Dermis lymphatic vessel endothelial cell (primary cell): Measurements from ENCODE around the gene RPUSD1. TPM values are rescaled to one million over a fixed set of nuclear protein-coding genes. Genes with fewer than 3 reads are reported as not detected.

Experiments
- total RNA-seq: library from RNA; depleted of rRNA; stranded (reverse); fragments of >200 nt; gene quantifications from 2 replicates; pipeline ENCODE4 v1.2.1, GENCODE V29; 2014

The RPUSD1 gene, protein sequence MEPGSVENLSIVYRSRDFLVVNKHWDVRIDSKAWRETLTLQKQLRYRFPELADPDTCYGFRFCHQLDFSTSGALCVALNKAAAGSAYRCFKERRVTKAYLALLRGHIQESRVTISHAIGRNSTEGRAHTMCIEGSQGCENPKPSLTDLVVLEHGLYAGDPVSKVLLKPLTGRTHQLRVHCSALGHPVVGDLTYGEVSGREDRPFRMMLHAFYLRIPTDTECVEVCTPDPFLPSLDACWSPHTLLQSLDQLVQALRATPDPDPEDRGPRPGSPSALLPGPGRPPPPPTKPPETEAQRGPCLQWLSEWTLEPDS
- total RNA-seq = 19.3 and 19.5 TPM in 2 replicates

DNA sequence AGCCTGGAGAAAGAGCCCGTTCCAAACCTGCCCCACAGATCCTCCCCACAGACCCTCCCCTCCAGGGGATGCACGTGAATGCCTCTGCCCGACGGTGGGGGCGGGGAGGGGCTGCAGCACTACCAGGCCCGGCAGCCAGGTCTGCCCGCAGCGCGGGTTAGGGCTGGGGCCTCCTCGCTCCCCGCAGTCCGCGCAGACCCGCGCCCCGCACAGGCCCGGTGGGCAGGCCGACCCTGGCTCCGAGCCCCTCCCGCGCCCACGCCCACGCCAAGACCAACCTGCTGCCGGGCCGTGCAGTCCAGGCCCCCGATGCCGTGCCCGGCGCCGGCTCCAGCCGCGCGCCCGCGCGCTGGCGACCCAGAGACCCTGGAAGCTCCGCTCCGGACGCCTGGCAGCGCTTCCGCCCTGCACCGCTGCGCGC lies at the start of gene RPUSD1:
Gene RPUSD1, minus strand, starts transcription at position 404 of the 421 bp plus-strand sequence. CDS start 644 bp downstream, outside the sequence.

GRCh38 chr16:799948-800833 lies 12.0 kb upstream of the RPUSD1 start, which contains the start of gene GNG13:
Gene GNG13 (minus strand): TSS chr16:800734. CDS start chr16:799077, 1,657 bp downstream.

DNA sequence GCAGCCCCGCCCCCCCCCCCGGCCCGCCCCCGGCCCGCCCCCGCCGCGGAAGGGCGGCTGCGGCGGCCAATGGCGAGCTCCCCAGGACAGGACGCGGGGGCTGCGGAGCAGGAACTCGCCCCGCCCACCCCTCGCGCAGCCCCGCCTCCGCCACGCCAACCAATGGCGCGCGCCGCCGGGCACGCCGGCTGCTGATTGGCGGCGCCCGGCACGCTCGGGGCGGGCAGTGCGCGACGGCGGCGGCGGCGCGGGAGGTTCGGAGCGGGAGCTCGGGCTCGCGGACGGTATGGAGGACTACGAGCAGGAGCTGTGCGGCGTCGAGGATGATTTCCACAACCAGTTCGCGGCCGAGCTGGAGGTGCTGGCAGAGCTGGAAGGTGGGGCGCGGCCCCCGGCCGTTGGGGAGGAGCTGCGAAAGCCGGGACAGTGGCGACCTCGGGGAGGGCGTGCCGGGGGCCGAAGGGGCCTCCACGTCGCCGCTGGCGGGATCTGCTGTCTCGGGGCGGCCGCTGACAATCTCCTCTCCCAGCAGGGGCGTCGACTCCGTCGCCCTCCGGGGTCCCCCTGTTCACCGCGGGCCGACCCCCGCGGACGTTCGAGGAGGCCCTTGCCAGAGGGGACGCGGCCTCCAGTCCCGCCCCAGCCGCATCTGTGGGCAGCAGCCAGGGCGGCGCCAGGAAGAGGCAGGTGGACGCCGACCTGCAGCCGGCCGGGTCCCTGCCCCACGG lies 382 bp upstream of the RPUSD1 start, which contains the start of gene CHTF18:
Gene CHTF18, plus strand, starts transcription at position 222 of the 728 bp plus-strand sequence. Its CDS starts 65 bp downstream, at position 287.

GRCh38 chr16:760545-761343 lies 27.4 kb downstream of the RPUSD1 start, which contains the start of gene MSLN:
Gene MSLN (plus strand): TSS chr16:760734. CDS start chr16:762681, 1,947 bp downstream.

DNA sequence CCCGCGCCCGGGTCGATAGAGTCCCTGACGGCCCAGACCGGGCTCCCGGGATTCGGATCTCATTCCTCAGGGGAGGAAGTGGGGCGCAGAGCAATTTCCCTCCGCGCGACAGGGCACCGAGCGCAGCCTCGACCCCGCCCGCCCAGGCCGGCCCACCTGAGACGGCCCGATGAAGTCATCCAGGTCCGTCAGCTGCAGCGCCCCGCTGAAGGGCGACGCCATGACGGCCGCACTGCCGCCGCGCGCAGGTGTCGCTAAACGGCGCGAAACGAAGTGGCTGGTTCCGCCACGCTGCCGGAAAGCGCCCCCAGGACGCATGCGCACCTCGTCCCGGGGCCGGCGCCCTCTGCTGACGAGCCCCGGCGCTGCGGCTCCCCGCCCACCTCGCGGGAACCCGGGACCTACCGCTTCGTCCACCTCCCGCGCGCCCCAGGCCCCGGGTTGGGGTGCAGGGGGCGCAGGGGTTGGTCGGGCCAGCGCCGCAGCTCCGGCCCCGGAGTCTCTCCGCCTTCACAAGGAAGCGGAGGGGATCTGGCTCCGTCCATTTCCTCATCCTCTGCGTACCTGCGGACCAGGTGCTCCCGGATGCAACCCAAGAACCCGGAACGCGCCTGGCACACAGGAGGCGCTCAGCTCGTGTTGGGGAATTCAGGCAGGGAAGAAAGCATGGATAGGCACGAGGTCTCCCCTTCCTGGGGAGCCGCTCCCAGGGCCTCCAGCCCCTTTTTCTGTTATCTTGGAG lies 47.2 kb downstream of the RPUSD1 start, which contains the start of gene CIAO3:
Gene CIAO3, minus strand, starts transcription at position 234 of the 742 bp plus-strand sequence. Its CDS starts 12 bp downstream, at position 222.

Other genes starting within 250 kb of the RPUSD1 start
- gene PRR35, start 228.0 kb downstream of the RPUSD1 start, total RNA-seq = not detected in 2 replicates
- 2.2 and 2.3 TPM in 2 replicates for gene NHLRC4, start 221.4 kb downstream of the RPUSD1 start, total RNA-seq
- 15.1 and 15.9 TPM in 2 replicates for gene PIGQ, start 218.4 kb downstream of the RPUSD1 start, total RNA-seq
- gene RAB40C, start 198.3 kb downstream of the RPUSD1 start, total RNA-seq = 9.2 and 10.9 TPM in 2 replicates
- under 0.01 and 0.09 TPM in 2 replicates for gene WFIKKN1, start 157.4 kb downstream of the RPUSD1 start, total RNA-seq
- gene METTL26, start 152.1 kb downstream of the RPUSD1 start, total RNA-seq = 46.4 and 47.7 TPM in 2 replicates
- gene MCRIP2, start 146.6 kb downstream of the RPUSD1 start, total RNA-seq = 6.9 and 9.4 TPM in 2 replicates
- gene WDR90, start 139.0 kb downstream of the RPUSD1 start, total RNA-seq = 6.2 and 6.4 TPM in 2 replicates
- gene RHOT2, start 120.2 kb downstream of the RPUSD1 start, total RNA-seq = 23.5 and 23.8 TPM in 2 replicates
- gene RHBDL1, start 112.7 kb downstream of the RPUSD1 start, total RNA-seq = 0.17 TPM in 1 of 2 replicates, not detected in the other
- gene STUB1, start 108.0 kb downstream of the RPUSD1 start, total RNA-seq = 71.7 and 89.8 TPM in 2 replicates
- 17.9 and 18.5 TPM in 2 replicates for gene JMJD8, start 104.0 kb downstream of the RPUSD1 start, total RNA-seq
- gene WDR24, start 98.0 kb downstream of the RPUSD1 start, total RNA-seq = 1.7 and 2.5 TPM in 2 replicates
- under 0.01 and 0.09 TPM in 2 replicates for gene FBXL16, start 82.6 kb downstream of the RPUSD1 start, total RNA-seq
- 14.1 and 27.2 TPM in 2 replicates for gene METRN, start 73.3 kb downstream of the RPUSD1 start, total RNA-seq
- 12.2 and 13.8 TPM in 2 replicates for gene ANTKMT, start 67.2 kb downstream of the RPUSD1 start, total RNA-seq
- gene CCDC78, start 61.9 kb downstream of the RPUSD1 start, total RNA-seq = 0.22 and 0.34 TPM in 2 replicates
- 4.6 and 4.7 TPM in 2 replicates for gene HAGHL, start 61.3 kb downstream of the RPUSD1 start, total RNA-seq
- 23.0 and 30.9 TPM in 2 replicates for gene CIAO3, start 47.4 kb downstream of the RPUSD1 start, total RNA-seq
- gene MSLN, start 27.6 kb downstream of the RPUSD1 start, total RNA-seq = 0.17 TPM in 1 of 2 replicates, not detected in the other
- 3.1 and 3.3 TPM in 2 replicates for gene CHTF18, start 239 bp upstream of the RPUSD1 start, total RNA-seq
- gene GNG13, start 12.4 kb upstream of the RPUSD1 start, total RNA-seq = not detected in 2 replicates
- 6.1 and 8.2 TPM in 2 replicates for gene LMF1, start 182.6 kb upstream of the RPUSD1 start, total RNA-seq
- gene SOX8, start 193.4 kb upstream of the RPUSD1 start, total RNA-seq = 0.33 and 0.34 TPM in 2 replicates